Astrocyte (in vitro differentiated cells and primary cell): ENCODE results near the gene HHLA2. TPM values are rescaled to one million over a fixed set of nuclear protein-coding genes. Genes with fewer than 3 reads are reported as not detected.
A peak's percentile ranks its signal among the peaks of the same experiment; 100 is the strongest.

Source experiments
- DNase-seq: peaks from one replicate; pipeline ENCODE4 v3.0.0-alpha.2; 2010; ENCODE audit warnings: low read depth
- FAIRE-seq: peaks from 2 replicates; lab custom pipeline; 2011; peaks lifted over from hg19 to GRCh38; lab: Jason Lieb, UNC
- H2AFZ ChIP-seq: 2 replicates; pipeline ENCODE4 v1.6.0; 2012; ENCODE audit warnings: low read depth, low read length, inconsistent platforms
- H3K27ac ChIP-seq: 2 replicates; pipeline ENCODE4 v1.5.1; 2011; ENCODE audit warnings: low read depth, low read length, inconsistent platforms
- H3K27me3 ChIP-seq: 2 replicates; pipeline ENCODE4 v1.6.0; 2011; ENCODE audit warnings: low read length, inconsistent platforms; ENCODE audit not compliant: insufficient read depth
- H3K36me3 ChIP-seq: 2 replicates; pipeline ENCODE4 v1.5.1; 2011; ENCODE audit warnings: low read length, inconsistent platforms; ENCODE audit not compliant: insufficient read depth
- H3K4me1 ChIP-seq: 2 replicates; pipeline ENCODE4 v1.5.1; 2011; ENCODE audit warnings: low read length, inconsistent platforms; ENCODE audit not compliant: insufficient read depth
- H3K4me2 ChIP-seq: 2 replicates; pipeline ENCODE4 v1.6.0; 2012; ENCODE audit warnings: low read length, inconsistent platforms
- H3K4me3 ChIP-seq: 2 replicates; pipeline ENCODE4 v1.5.1; 2011; ENCODE audit warnings: low read depth, mild to moderate bottlenecking, low read length, inconsistent platforms; ENCODE audit not compliant: insufficient read depth
- H3K79me2 ChIP-seq: 2 replicates; pipeline ENCODE4 v1.6.0; 2012; ENCODE audit warnings: mild to moderate bottlenecking, low read length, inconsistent platforms; ENCODE audit not compliant: insufficient read depth
- H3K9ac ChIP-seq: 2 replicates; pipeline ENCODE4 v1.6.0; 2012; ENCODE audit warnings: mild to moderate bottlenecking, low read length, inconsistent platforms
- H3K9me3 ChIP-seq: 2 replicates; pipeline ENCODE4 v1.5.1; 2012; ENCODE audit warnings: low read depth, mild to moderate bottlenecking, low read length, inconsistent platforms; ENCODE audit not compliant: insufficient read depth
- H4K20me1 ChIP-seq: 2 replicates; pipeline ENCODE4 v1.6.0; 2012; ENCODE audit warnings: low read length, inconsistent platforms; ENCODE audit not compliant: insufficient read depth
- H3K27ac Mint-ChIP-seq: one replicate; pipeline ENCODE4 v1.8.0; 2021; ENCODE audit warnings: mild to moderate bottlenecking, mixed read lengths; ENCODE audit not compliant: unreplicated experiment
- H3K27me3 Mint-ChIP-seq: one replicate; pipeline ENCODE4 v1.8.0; 2021; ENCODE audit warnings: low read depth, mixed read lengths; ENCODE audit not compliant: unreplicated experiment
- H3K36me3 Mint-ChIP-seq: one replicate; pipeline ENCODE4 v1.8.0; 2021; ENCODE audit warnings: low read depth, mixed read lengths; ENCODE audit not compliant: unreplicated experiment
- H3K4me1 Mint-ChIP-seq: one replicate; pipeline ENCODE4 v1.8.0; 2021; ENCODE audit warnings: low read depth, mixed read lengths; ENCODE audit not compliant: unreplicated experiment
- H3K4me3 Mint-ChIP-seq: one replicate; pipeline ENCODE4 v1.8.0; 2021; ENCODE audit warnings: mild to moderate bottlenecking, moderate library complexity, mixed read lengths; ENCODE audit not compliant: unreplicated experiment
- H3K9me3 Mint-ChIP-seq: one replicate; pipeline ENCODE4 v1.8.0; 2021; ENCODE audit warnings: mild to moderate bottlenecking, mixed read lengths; ENCODE audit not compliant: unreplicated experiment
- CTCF ChIP-seq: IDR thresholded peaks from 2 replicates; pipeline ENCODE4 v1.5.1; 2011; ENCODE audit warnings: low read depth, mild to moderate bottlenecking, inconsistent platforms, low read length, moderate library complexity; ENCODE audit not compliant: insufficient read depth
- EZH2 ChIP-seq: IDR thresholded peaks from 2 replicates; pipeline ENCODE4 v1.6.1; 2012; ENCODE audit warnings: mild to moderate bottlenecking, low read length, inconsistent platforms; ENCODE audit not compliant: insufficient read depth
- total RNA-seq: library from RNA; stranded (reverse); gene quantifications from 2 replicates; pipeline ENCODE4 v1.2.1, GENCODE V29; 2021

HHLA2 gene
- total RNA-seq, 1 donor from 2014 or later = not detected

GRCh38 chr3:108298056-108298455, 1.7 kb downstream of the HHLA2 start:
- H2AFZ ChIP-seq = no peak overlapping the region
- no peaks in the 10 kb centered on the region for H3K27me3 ChIP-seq
- H3K27me3 Mint-ChIP-seq = no peaks in the 10 kb centered on the region
- H3K4me1 Mint-ChIP-seq = peaks cover 19% of the 10 kb centered on the region
- no peak for FAIRE-seq
- no peak overlapping the region for H3K4me3 ChIP-seq
- H3K9me3 Mint-ChIP-seq = no peaks in the 10 kb centered on the region
- no peaks in the 10 kb centered on the region for H3K36me3 Mint-ChIP-seq
- H3K9ac ChIP-seq = no peak overlapping the region
- no peaks in the 10 kb centered on the region for H3K79me2 ChIP-seq
- H3K4me2 ChIP-seq = no peak overlapping the region
- no peaks in the 10 kb centered on the region for H3K4me1 ChIP-seq
- no peak overlapping the region for H3K27ac ChIP-seq
- no peak for DNase-seq
- no peak for TF ChIP-seq EZH2
- no peak for TF ChIP-seq CTCF
- no peak overlapping the region for H3K4me3 Mint-ChIP-seq
- H4K20me1 ChIP-seq = no peaks in the 10 kb centered on the region
- no peaks in the 10 kb centered on the region for H3K9me3 ChIP-seq
- no peaks in the 10 kb centered on the region for H3K36me3 ChIP-seq
- no peak overlapping the region for H3K27ac Mint-ChIP-seq

GRCh38 chr3:108300103-108300849, 3.9 kb downstream of the HHLA2 start:
- no peaks in the 10 kb centered on the region for H3K4me1 ChIP-seq
- H3K9me3 ChIP-seq = no peaks in the 10 kb centered on the region
- H2AFZ ChIP-seq = no peak overlapping the region
- no peak overlapping the region for H3K27ac ChIP-seq
- no peaks in the 10 kb centered on the region for H4K20me1 ChIP-seq
- H3K4me3 Mint-ChIP-seq = no peak overlapping the region
- no peak overlapping the region for H3K4me2 ChIP-seq
- H3K9ac ChIP-seq = no peak overlapping the region
- DNase-seq (no peak), FAIRE-seq (no peak)
- H3K36me3 ChIP-seq = no peaks in the 10 kb centered on the region
- H3K4me3 ChIP-seq = no peak overlapping the region
- no peak for TF ChIP-seq CTCF
- no peak for TF ChIP-seq EZH2
- H3K27me3 ChIP-seq = no peaks in the 10 kb centered on the region
- peaks cover 2% of the 10 kb centered on the region for H3K9me3 Mint-ChIP-seq
- H3K79me2 ChIP-seq = no peaks in the 10 kb centered on the region
- H3K27me3 Mint-ChIP-seq = peaks cover 2% of the 10 kb centered on the region
- peaks cover 19% of the 10 kb centered on the region for H3K4me1 Mint-ChIP-seq
- H3K27ac Mint-ChIP-seq = no peak overlapping the region
- no peaks in the 10 kb centered on the region for H3K36me3 Mint-ChIP-seq

GRCh38 chr3:108301695-108302404, 5.5 kb downstream of the HHLA2 start:
- peak overlapping the region; percentile 13 for H3K27ac Mint-ChIP-seq
- peaks cover 2% of the 10 kb centered on the region for H3K27me3 Mint-ChIP-seq
- no peaks in the 10 kb centered on the region for H3K36me3 Mint-ChIP-seq
- Histone ChIP-seq H3K9me3 (no peaks in the 10 kb centered on the region), H3K9ac (no peak overlapping the region), H3K36me3 (no peaks in the 10 kb centered on the region), H3K27me3 (no peaks in the 10 kb centered on the region), H3K4me1 (no peaks in the 10 kb centered on the region), H3K4me3 (no peak overlapping the region), H4K20me1 (no peaks in the 10 kb centered on the region), H2AFZ (peak overlapping the region; percentile 50), H3K79me2 (no peaks in the 10 kb centered on the region), H3K4me2 (peak overlapping the region; percentile 52), H3K27ac (no peak overlapping the region)
- FAIRE-seq = no peak
- peaks cover 19% of the 10 kb centered on the region for H3K4me1 Mint-ChIP-seq
- peaks cover 2% of the 10 kb centered on the region for H3K9me3 Mint-ChIP-seq
- H3K4me3 Mint-ChIP-seq = no peak overlapping the region
- no peak for DNase-seq
- TF ChIP-seq CTCF = no peak
- no peak for TF ChIP-seq EZH2
